IMR-90 (cell line): ENCODE results near the gene BLMH. TPM values are rescaled to one million over a fixed set of nuclear protein-coding genes. Genes with fewer than 3 reads are reported as not detected.

Experiments used
- ATAC-seq: fragments of 200-7000 bp; cut with Tn5 transposase; 2 replicates; pipeline ENCODE4 v1.9.1; 2020; ENCODE audit warnings: low read depth, mild to moderate bottlenecking, moderate library complexity
- BruUV-seq: library from RNA; stranded (reverse); fragments of 400-500 nt; replicated peaks from 2 replicates; lab custom pipeline; 2021; lab: Mats Ljungman, UMichigan
- CTCF ChIA-PET: fragments of 300-600 bp; formaldehyde crosslinking; extraction: SDS; loops from one replicate; lab custom pipeline; 2021; ENCODE audit warnings: antibody characterized with exemption; lab: Yijun Ruan, JAX
- POLR2A ChIA-PET: fragments of 300-600 bp; sonication (Branson Sonifier 250); formaldehyde crosslinking; loops from one replicate; lab custom pipeline; 2022; ENCODE audit warnings: antibody characterized with exemption; ENCODE audit not compliant: unreplicated experiment; lab: Charles Lee
- DNase-seq: peaks from one replicate; pipeline ENCODE4 v3.0.0; 2013
- H2AFZ ChIP-seq: replicated peaks from 2 replicates; pipeline ENCODE3; 2013; ENCODE audit warnings: low read length, mild to moderate bottlenecking; ENCODE audit not compliant: poor library complexity
- H2AK5ac ChIP-seq: 2 replicates; pipeline ENCODE4 v1.6.1; 2013; ENCODE audit warnings: low read depth, low read length, inconsistent platforms
- H2AK9ac ChIP-seq: replicated peaks from 2 replicates; pipeline ENCODE3; 2013; ENCODE audit warnings: mild to moderate bottlenecking, low read depth, low read length, moderate library complexity; ENCODE audit not compliant: poor library complexity
- H2BK120ac ChIP-seq: 2 replicates; pipeline ENCODE4 v1.6.1; 2013; ENCODE audit warnings: low read depth, low read length, inconsistent platforms
- H2BK15ac ChIP-seq: 3 replicates; pipeline ENCODE4 v1.6.1; 2013; ENCODE audit warnings: low read depth, low read length, inconsistent platforms
- H2BK20ac ChIP-seq: 2 replicates; pipeline ENCODE4 v1.6.1; 2013; ENCODE audit warnings: low read depth, mild to moderate bottlenecking, inconsistent platforms, low read length, moderate library complexity
- H2BK5ac ChIP-seq: 2 replicates; pipeline ENCODE4 v1.6.1; 2013; ENCODE audit warnings: mild to moderate bottlenecking, low read depth, low read length, inconsistent platforms; ENCODE audit not compliant: poor library complexity, severe bottlenecking
- H3K14ac ChIP-seq: replicated peaks from 2 replicates; pipeline ENCODE4 v1.6.1; 2013; ENCODE audit warnings: low read depth, low read length, inconsistent platforms
- H3K18ac ChIP-seq: 2 replicates; pipeline ENCODE4 v1.6.1; 2013; ENCODE audit warnings: low read depth, low read length, control low read depth
- H3K23ac ChIP-seq: 2 replicates; pipeline ENCODE4 v1.6.1; 2013; ENCODE audit warnings: low read depth, low read length, inconsistent platforms
- H3K27ac ChIP-seq: 2 replicates; pipeline ENCODE4 v1.5.1; 2013; ENCODE audit warnings: mild to moderate bottlenecking, control low read depth, low read length; ENCODE audit not compliant: insufficient read depth
- H3K27me3 ChIP-seq: 2 replicates; pipeline ENCODE4 v1.6.1; 2013; ENCODE audit warnings: low read length; ENCODE audit not compliant: control insufficient read depth, insufficient read depth
- H3K36me3 ChIP-seq: 2 replicates; pipeline ENCODE4 v1.6.1; 2013; ENCODE audit warnings: low read length, mixed read lengths; ENCODE audit not compliant: control insufficient read depth, insufficient read depth
- H3K4ac ChIP-seq: 2 replicates; pipeline ENCODE4 v1.6.1; 2013; ENCODE audit warnings: low read depth, low read length, inconsistent platforms
- H3K4me1 ChIP-seq: 2 replicates; pipeline ENCODE4 v1.6.1; 2013; ENCODE audit warnings: low read length, mixed read lengths; ENCODE audit not compliant: control insufficient read depth, insufficient read depth
- H3K4me2 ChIP-seq: 2 replicates; pipeline ENCODE4 v1.6.1; 2013; ENCODE audit warnings: low read depth, mild to moderate bottlenecking, control low read depth, low read length, moderate library complexity
- H3K4me3 ChIP-seq: 2 replicates; pipeline ENCODE4 v1.5.1; 2013; ENCODE audit warnings: low read depth, mild to moderate bottlenecking, control low read depth, low read length, moderate library complexity; ENCODE audit not compliant: insufficient read depth
- H3K56ac ChIP-seq: 2 replicates; pipeline ENCODE4 v1.6.1; 2013; ENCODE audit warnings: low read length, inconsistent platforms; ENCODE audit not compliant: insufficient read depth; ENCODE audit errors: extremely low read depth
- H3K79me1 ChIP-seq, 2 experiments: 2 replicates each; pipeline ENCODE4 v1.6.1; 2013; ENCODE audit warnings: low read length in 2 of 2, inconsistent platforms in 1 of 2, low read depth in 1 of 2
- H3K9ac ChIP-seq: 2 replicates; pipeline ENCODE4 v1.6.1; 2013; ENCODE audit warnings: low read depth, low read length, control low read depth
- H3K9me1 ChIP-seq: 2 replicates; pipeline ENCODE4 v1.6.1; 2013; ENCODE audit warnings: low read length, inconsistent platforms; ENCODE audit not compliant: insufficient read depth
- H3K9me3 ChIP-seq: 2 replicates; pipeline ENCODE4 v1.6.1; 2013; ENCODE audit warnings: low read length; ENCODE audit not compliant: control insufficient read depth, insufficient read depth
- H4K20me1 ChIP-seq: 2 replicates; pipeline ENCODE4 v1.6.1; 2013; ENCODE audit warnings: low read length, inconsistent platforms; ENCODE audit not compliant: insufficient read depth
- H4K5ac ChIP-seq: 2 replicates; pipeline ENCODE4 v1.6.1; 2013; ENCODE audit warnings: mild to moderate bottlenecking, low read depth, low read length, control low read depth
- H4K8ac ChIP-seq, 2 experiments: 2 replicates each; pipeline ENCODE4 v1.6.1; 2013; ENCODE audit warnings: low read depth in 2 of 2, low read length in 2 of 2, control low read depth in 1 of 2, inconsistent platforms in 1 of 2
- H4K91ac ChIP-seq: 2 replicates; pipeline ENCODE4 v1.6.1; 2013; ENCODE audit warnings: low read depth, low read length, inconsistent platforms; ENCODE audit not compliant: insufficient read depth
- BHLHE40 ChIP-seq: fragments of 150-350 bp; IDR thresholded peaks from 2 replicates; pipeline ENCODE4 v1.6.1; 2016; ENCODE audit warnings: mild to moderate bottlenecking, low read depth, low read length
- CEBPB ChIP-seq: IDR thresholded peaks from 2 replicates; pipeline ENCODE4 v1.6.1; 2012; ENCODE audit warnings: low read depth, low read length, improper control_type of control experiment
- CHD1 ChIP-seq: IDR thresholded peaks from 2 replicates; pipeline ENCODE4 v1.6.1; 2012; ENCODE audit warnings: low read depth, low read length, improper control_type of control experiment
- CTCF ChIP-seq: conservative IDR thresholded peaks from 2 replicates; pipeline ENCODE4 v1.5.1; 2012; ENCODE audit warnings: mild to moderate bottlenecking, low read depth, low read length, improper control_type of control experiment
- ELK1 ChIP-seq: fragments of 150-350 bp; IDR thresholded peaks from 2 replicates; pipeline ENCODE4 v1.6.1; 2016; ENCODE audit warnings: low read depth, mild to moderate bottlenecking, low read length, moderate library complexity, borderline replicate concordance
- FOS ChIP-seq: fragments of 150-350 bp; IDR thresholded peaks from 2 replicates; pipeline ENCODE4 v1.6.1; 2016; ENCODE audit warnings: low read depth, low read length
- MAFK ChIP-seq: IDR thresholded peaks from 2 replicates; pipeline ENCODE4 v1.6.1; 2012; ENCODE audit warnings: low read depth, low read length, improper control_type of control experiment
- MAZ ChIP-seq: IDR thresholded peaks from 2 replicates; pipeline ENCODE4 v1.6.1; 2012; ENCODE audit warnings: low read depth, mild to moderate bottlenecking, low read length, improper control_type of control experiment, moderate library complexity, borderline replicate concordance
- MXI1 ChIP-seq: IDR thresholded peaks from 2 replicates; pipeline ENCODE4 v1.6.1; 2012; ENCODE audit warnings: low read depth, mild to moderate bottlenecking, low read length, moderate library complexity, borderline replicate concordance
- NFE2L2 ChIP-seq: fragments of 150-350 bp; IDR thresholded peaks from 2 replicates; pipeline ENCODE4 v1.6.1; 2016; ENCODE audit warnings: low read depth, mild to moderate bottlenecking, low read length
- POLR2A ChIP-seq: IDR thresholded peaks from 2 replicates; pipeline ENCODE4 v1.6.1; 2012; ENCODE audit warnings: mild to moderate bottlenecking, low read depth, low read length
- RAD21 ChIP-seq: IDR thresholded peaks from 2 replicates; pipeline ENCODE4 v1.6.1; 2012; ENCODE audit warnings: low read length, improper control_type of control experiment
- RCOR1 ChIP-seq: IDR thresholded peaks from 2 replicates; pipeline ENCODE4 v1.6.1; 2012; ENCODE audit warnings: mild to moderate bottlenecking, low read length, improper control_type of control experiment; ENCODE audit not compliant: insufficient replicate concordance
- RFX5 ChIP-seq: IDR thresholded peaks from 2 replicates; pipeline ENCODE4 v1.8.0; 2012; ENCODE audit warnings: low read depth, mild to moderate bottlenecking, low read length, moderate library complexity
- SMC3 ChIP-seq: fragments of 150-350 bp; IDR thresholded peaks from 2 replicates; pipeline ENCODE4 v1.6.1; 2016; ENCODE audit warnings: low read depth, mild to moderate bottlenecking, antibody characterized with exemption, low read length, moderate library complexity
- USF2 ChIP-seq: fragments of 150-350 bp; IDR thresholded peaks from 2 replicates; pipeline ENCODE4 v1.6.1; 2017; ENCODE audit warnings: mild to moderate bottlenecking, antibody characterized with exemption, low read length, low read depth
- WGBS, 2 experiments: methylation state at CpG; one replicate each; pipeline versions ENCODE4 v1.1.5 to v1.1.7; 2013; ENCODE audit warnings: missing lambda C conversion rate in 2 of 2; ENCODE audit not compliant: insufficient read length in 1 of 2; ENCODE audit errors: extremely low coverage in 2 of 2; 5-methylcytosine and 5-hydroxymethylcytosine counted together
- dilution Hi-C: fragments of 300-500 bp; cut with HindIII; formaldehyde crosslinking; loops from one replicate; pipeline ENCODE4 v1.14.3; 2018; ENCODE audit warnings: low sequenced_read_pairs; ENCODE audit not compliant: unreplicated experiment
- in situ Hi-C: fragments of 300-500 bp; cut with MboI; formaldehyde crosslinking; loops from 3 replicates; pipeline ENCODE4 v1.14.3; 2019; ENCODE audit warnings: low sequenced_read_pairs, inconsistent platforms, mixed read lengths
- intact Hi-C: fragments of 100-400 bp; cut with micrococcal nuclease; formaldehyde crosslinking; loops from 2 replicates; pipeline ENCODE4 v1.10.0; 2022
- polyA plus RNA-seq, 3 experiments: library from polyadenylated mRNA; depleted of rRNA; stranded (reverse); fragments of >200 nt; gene quantifications; 2 replicates each; pipeline ENCODE4 v1.2.3, GENCODE V29; 2012; ENCODE audit warnings: low replicate concordance in 1 of 3
- total RNA-seq: library from RNA; depleted of rRNA; stranded (reverse); fragments of >200 nt; gene quantifications from 2 replicates; pipeline ENCODE4 v1.2.3, GENCODE V29; 2012

Gene BLMH
- total and polyA plus RNA-seq, 2 of the 4 experiments (the other 2 are of a cell fraction): 17.3 to 20.8 TPM

GRCh38 chr17:30219833-30220232, 71.9 kb downstream of the BLMH start:
- in situ Hi-C loops: no loop called here
- 45% methylated on average over 4 of the region's 7 CpGs; no CpG with 5 or more reads in 1 of the 2 experiments for WGBS, 2 experiments
- no peak overlapping the region for H2BK15ac ChIP-seq
- H3K18ac ChIP-seq: no peak overlapping the region
- no peaks in the 10 kb centered on the region for H3K9me3 ChIP-seq
- no peak overlapping the region for H3K23ac ChIP-seq
- H3K14ac ChIP-seq: no peak overlapping the region
- H2AK5ac ChIP-seq: no peak overlapping the region
- no peak overlapping the region for H3K27ac ChIP-seq
- no peak overlapping the region for H3K9ac ChIP-seq
- ChIA-PET POLR2A (no interaction called here), CTCF (no interaction called here)
- H4K91ac ChIP-seq: no peak overlapping the region
- H4K20me1 ChIP-seq: no peaks in the 10 kb centered on the region
- no peak overlapping the region for H3K56ac ChIP-seq
- no peak overlapping the region for H3K4me3 ChIP-seq
- no peak overlapping the region for H2AK9ac ChIP-seq
- no peak overlapping the region for H2AFZ ChIP-seq
- no TSS peak for BruUV-seq
- no peak for ATAC-seq
- H3K79me1 ChIP-seq: no peaks in the 10 kb centered on the region
- no peak overlapping the region for H4K8ac ChIP-seq
- H3K36me3 ChIP-seq: no peaks in the 10 kb centered on the region
- intact Hi-C loops: no loop called here
- peaks cover 43% of the 10 kb centered on the region for H3K27me3 ChIP-seq
- DNase-seq: no peak
- no peak overlapping the region for H4K5ac ChIP-seq
- H3K4ac ChIP-seq: no peak overlapping the region
- no peak overlapping the region for H2BK5ac ChIP-seq
- dilution Hi-C loops: no loop called here
- no peak overlapping the region for H2BK120ac ChIP-seq
- H3K4me1 ChIP-seq: no peaks in the 10 kb centered on the region
- 0 out of 2 replicates have a peak, but pooled peaks cover 3% of the 10 kb centered on the region for H3K9me1 ChIP-seq
- TF ChIP-seq RCOR1: no peak
- no peak for TF ChIP-seq MAZ
- TF ChIP-seq USF2: no peak
- no peak for TF ChIP-seq CEBPB
- TF ChIP-seq MAFK: no peak
- no peak for TF ChIP-seq ELK1
- no peak for TF ChIP-seq SMC3
- TF ChIP-seq BHLHE40: no peak
- TF ChIP-seq RFX5: no peak
- no peak for TF ChIP-seq CTCF
- no peak for TF ChIP-seq CHD1
- no peak for TF ChIP-seq RAD21
- TF ChIP-seq NFE2L2: no peak
- no peak for TF ChIP-seq POLR2A
- TF ChIP-seq MXI1: no peak
- TF ChIP-seq FOS: no peak
- no peak overlapping the region for H2BK20ac ChIP-seq
- no peak overlapping the region for H3K4me2 ChIP-seq
